GM19372 (cell line): ENCODE data around the gene ACCS.

Experiments
- ATAC-seq: cut with Tn5 transposase; IDR thresholded peaks from one replicate; pipeline ENCODE4 v1.9.1; 2021; ENCODE audit warnings: mild to moderate bottlenecking, low read depth, moderate library complexity; ENCODE audit not compliant: unreplicated experiment

ACCS gene

GRCh38 chr11:44126304-44126703 lies 60.2 kb downstream of the ACCS start:
- no peak for ATAC-seq

DNA sequence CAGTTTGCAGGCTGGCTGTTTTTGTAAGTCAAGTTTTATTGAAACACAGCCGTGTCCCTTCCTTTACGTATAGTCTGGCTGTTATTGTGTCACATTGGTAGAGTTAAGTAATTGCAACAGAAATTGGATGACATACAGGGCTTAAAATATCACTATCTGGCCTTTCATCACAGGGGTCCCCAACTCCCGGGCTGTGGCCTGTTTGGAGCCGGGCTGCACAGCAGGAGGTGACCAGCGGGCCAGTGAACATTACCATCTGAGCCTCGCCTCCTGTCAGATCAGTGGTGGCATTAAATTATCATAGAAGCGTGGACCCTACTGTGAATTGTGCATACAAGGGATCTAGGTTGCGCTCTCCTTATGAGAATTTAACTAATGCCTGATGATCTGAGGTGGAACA lies 61.1 kb downstream of the ACCS start:
- ATAC-seq: no peak

DNA sequence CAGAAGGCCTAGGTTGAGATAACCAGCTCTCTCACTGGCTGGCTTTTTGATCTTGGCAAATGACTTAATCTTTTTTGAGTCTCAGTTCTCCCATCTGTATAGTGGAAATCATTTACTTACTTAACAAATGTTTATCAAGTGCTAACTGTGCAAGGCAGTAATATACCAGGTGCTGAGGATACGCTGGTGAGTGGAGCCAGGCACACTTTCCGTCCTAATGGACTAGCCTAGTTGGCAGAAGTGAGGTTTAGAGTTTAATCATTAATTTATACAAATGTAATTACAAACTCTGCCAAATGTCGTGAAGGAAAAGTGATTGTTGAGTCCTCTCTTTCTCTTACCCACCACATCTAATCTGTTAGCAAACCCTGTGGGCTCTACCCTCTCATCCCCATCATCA lies 62.7 kb downstream of the ACCS start:
- no peak for ATAC-seq

- ATAC-seq: no peak
These were observed 64.7 kb downstream of the ACCS start for GRCh38 chr11:44130751-44131150.

DNA sequence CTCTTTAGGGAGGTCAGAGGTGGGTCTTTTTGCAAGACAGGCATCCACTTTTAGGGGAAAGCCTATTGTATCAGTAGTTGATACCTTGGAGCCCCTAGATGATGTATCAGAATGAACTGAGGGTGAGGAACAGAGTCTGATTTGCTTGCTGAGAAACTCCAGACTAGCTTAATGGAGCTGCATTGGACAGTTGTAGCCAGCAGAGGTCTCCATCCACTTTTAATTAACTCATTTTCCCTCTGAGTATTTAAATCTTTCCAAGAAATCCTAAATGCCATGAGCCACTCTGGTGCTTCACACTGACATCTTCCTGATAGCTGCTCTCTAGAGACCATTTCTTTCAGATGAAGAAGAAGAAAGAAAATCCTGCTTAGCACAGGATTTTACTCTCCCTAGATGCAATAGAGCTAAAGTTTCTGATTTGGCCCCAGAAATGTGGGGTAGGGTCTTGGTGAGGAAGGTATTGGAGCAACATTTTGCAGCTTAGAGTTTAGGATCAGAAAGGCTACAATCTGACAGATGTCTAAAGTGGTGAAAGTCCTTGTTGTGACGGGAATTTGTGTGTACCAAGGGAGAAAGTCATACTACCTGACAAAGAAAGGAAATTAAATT lies 67.4 kb downstream of the ACCS start:
- ATAC-seq: no peak
